ENCODE results near the gene ZNF23.

Gene ZNF23

GRCh38 chr16:71493213-71493612 lies 31.2 kb upstream of the ZNF23 start:
- H3K36me3 ChIP-seq (replicated peaks in 1 of 2; ENCODE audit: control insufficient read depth in 2 of 2, insufficient read depth in 2 of 2, low read length in 2 of 2), result no peaks in the 10 kb centered on the region
- H2BK12ac ChIP-seq (ENCODE audit: low read length), result no peak overlapping the region
- H3K18ac ChIP-seq (ENCODE audit: low read length), result no peak overlapping the region
- no peak overlapping the region for H2BK120ac ChIP-seq (ENCODE audit: low read depth, low read length)
- no peak overlapping the region for H2AFZ ChIP-seq (ENCODE audit: low read length)
- no peak overlapping the region for H3K4ac ChIP-seq (ENCODE audit: low read length)
- H3K4me1 ChIP-seq (ENCODE audit: control insufficient read depth in 2 of 2, insufficient read depth in 1 of 2, low read depth in 1 of 2, low read length in 2 of 2), result no peaks in the 10 kb centered on the region
- no peak overlapping the region for H2BK15ac ChIP-seq (ENCODE audit: low read length)
- H3K23ac ChIP-seq (ENCODE audit: low read depth, low read length, poor library complexity), result no peak overlapping the region
- no peaks in the 10 kb centered on the region for H3K27me3 ChIP-seq (ENCODE audit: control insufficient read depth in 3 of 3, insufficient read depth in 3 of 3, low read depth in 1 of 3, low read length in 3 of 3)
- no peak overlapping the region for H3K14ac ChIP-seq (ENCODE audit: low read length)
- H3K27ac ChIP-seq (replicated peaks; ENCODE audit: low read length), result no peak overlapping the region
- H3K9me3 ChIP-seq (replicated peaks in 1 of 2; ENCODE audit: control insufficient read depth in 2 of 2, insufficient read depth in 1 of 2, low read depth in 1 of 2, low read length in 2 of 2), result no peaks in the 10 kb centered on the region
- H4K91ac ChIP-seq (ENCODE audit: low read depth, low read length, poor library complexity), result no peak overlapping the region
- H3K4me2 ChIP-seq (ENCODE audit: insufficient read depth, low read length, poor library complexity, severe bottlenecking), result no peak overlapping the region
- no peak for DNase-seq (ENCODE audit: low spot score)
- H3K79me1 ChIP-seq (ENCODE audit: low read depth, low read length), result no peaks in the 10 kb centered on the region
- no CpG with 5 or more reads among the region's 3 CpGs for WGBS, 2 donors (ENCODE audit: extremely low coverage in 2 of 2, insufficient read length in 2 of 2, insufficient replicate concordance in 1 of 2)
- H2BK5ac ChIP-seq (ENCODE audit: low read length), result no peak overlapping the region
- no peak overlapping the region for H3K4me3 ChIP-seq (ENCODE audit: low read length in 2 of 2)
- no peak overlapping the region for H2AK5ac ChIP-seq (ENCODE audit: low read depth, low read length)
- no peak overlapping the region for H3K9ac ChIP-seq (ENCODE audit: low read depth, low read length, poor library complexity)
- H4K8ac ChIP-seq (ENCODE audit: low read depth, low read length), result no peak overlapping the region

- no peaks in the 10 kb centered on the region for H3K9me3 ChIP-seq (replicated peaks in 1 of 2; ENCODE audit: control insufficient read depth in 2 of 2, insufficient read depth in 1 of 2, low read depth in 1 of 2, low read length in 2 of 2)
- no peak overlapping the region for H2BK12ac ChIP-seq (ENCODE audit: low read length)
- no peak overlapping the region for H2AFZ ChIP-seq (ENCODE audit: low read length)
- H3K4me2 ChIP-seq (ENCODE audit: insufficient read depth, low read length, poor library complexity, severe bottlenecking), result no peak overlapping the region
- no peak overlapping the region for H3K4me3 ChIP-seq (ENCODE audit: low read length in 2 of 2)
- no peak overlapping the region for H3K9ac ChIP-seq (ENCODE audit: low read depth, low read length, poor library complexity)
- no peak overlapping the region for H3K14ac ChIP-seq (ENCODE audit: low read length)
- H2BK120ac ChIP-seq (ENCODE audit: low read depth, low read length), result no peak overlapping the region
- no peaks in the 10 kb centered on the region for H3K79me1 ChIP-seq (ENCODE audit: low read depth, low read length)
- whole genome bisulfite sequencing, 2 donors (ENCODE audit: extremely low coverage in 2 of 2, insufficient read length in 2 of 2, insufficient replicate concordance in 1 of 2), result 100% methylated on average over 1 of the region's 2 CpGs; no CpG with 5 or more reads in 1 of the 2 donors
- no peak overlapping the region for H2AK5ac ChIP-seq (ENCODE audit: low read depth, low read length)
- DNase-seq (ENCODE audit: low spot score), result no peak
- H3K27me3 ChIP-seq (ENCODE audit: control insufficient read depth in 3 of 3, insufficient read depth in 3 of 3, low read depth in 1 of 3, low read length in 3 of 3), result no peaks in the 10 kb centered on the region
- no peaks in the 10 kb centered on the region for H3K4me1 ChIP-seq (ENCODE audit: control insufficient read depth in 2 of 2, insufficient read depth in 1 of 2, low read depth in 1 of 2, low read length in 2 of 2)
- H2BK5ac ChIP-seq (ENCODE audit: low read length), result no peak overlapping the region
- no peak overlapping the region for H4K91ac ChIP-seq (ENCODE audit: low read depth, low read length, poor library complexity)
- H3K23ac ChIP-seq (ENCODE audit: low read depth, low read length, poor library complexity), result no peak overlapping the region
- no peak overlapping the region for H4K8ac ChIP-seq (ENCODE audit: low read depth, low read length)
- H3K36me3 ChIP-seq (replicated peaks in 1 of 2; ENCODE audit: control insufficient read depth in 2 of 2, insufficient read depth in 2 of 2, low read length in 2 of 2), result no peaks in the 10 kb centered on the region
- no peak overlapping the region for H3K4ac ChIP-seq (ENCODE audit: low read length)
- H3K27ac ChIP-seq (replicated peaks; ENCODE audit: low read length), result no peak overlapping the region
- no peak overlapping the region for H3K18ac ChIP-seq (ENCODE audit: low read length)
- no peak overlapping the region for H2BK15ac ChIP-seq (ENCODE audit: low read length)
Measured at GRCh38 chr16:71492786-71493185, 30.7 kb upstream of the ZNF23 start.

GRCh38 chr16:71491054-71491453 lies 29.0 kb upstream of the ZNF23 start:
- Histone ChIP-seq H4K91ac (ENCODE audit: low read depth, low read length, poor library complexity) (no peak overlapping the region), H3K4ac (ENCODE audit: low read length) (no peak overlapping the region), H3K9me3 (replicated peaks in 1 of 2; ENCODE audit: control insufficient read depth in 2 of 2, insufficient read depth in 1 of 2, low read depth in 1 of 2, low read length in 2 of 2) (no peaks in the 10 kb centered on the region), H3K4me2 (ENCODE audit: insufficient read depth, low read length, poor library complexity, severe bottlenecking) (no peak overlapping the region), H2AFZ (ENCODE audit: low read length) (no peak overlapping the region), H3K27ac (replicated peaks; ENCODE audit: low read length) (no peak overlapping the region), H2BK120ac (ENCODE audit: low read depth, low read length) (no peak overlapping the region), H3K18ac (ENCODE audit: low read length) (no peak overlapping the region), H2BK5ac (ENCODE audit: low read length) (no peak overlapping the region), H2AK5ac (ENCODE audit: low read depth, low read length) (no peak overlapping the region), H3K4me1 (ENCODE audit: control insufficient read depth in 2 of 2, insufficient read depth in 1 of 2, low read depth in 1 of 2, low read length in 2 of 2) (no peaks in the 10 kb centered on the region), H3K14ac (ENCODE audit: low read length) (no peak overlapping the region), H3K36me3 (replicated peaks in 1 of 2; ENCODE audit: control insufficient read depth in 2 of 2, insufficient read depth in 2 of 2, low read length in 2 of 2) (no peaks in the 10 kb centered on the region), H3K79me1 (ENCODE audit: low read depth, low read length) (no peaks in the 10 kb centered on the region), H4K8ac (ENCODE audit: low read depth, low read length) (no peak overlapping the region), H3K9ac (ENCODE audit: low read depth, low read length, poor library complexity) (no peak overlapping the region), H3K27me3 (ENCODE audit: control insufficient read depth in 3 of 3, insufficient read depth in 3 of 3, low read depth in 1 of 3, low read length in 3 of 3) (no peaks in the 10 kb centered on the region), H2BK15ac (ENCODE audit: low read length) (no peak overlapping the region), H3K23ac (ENCODE audit: low read depth, low read length, poor library complexity) (no peak overlapping the region), H2BK12ac (ENCODE audit: low read length) (no peak overlapping the region), H3K4me3 (ENCODE audit: low read length in 2 of 2) (no peak overlapping the region)
- no peak for DNase-seq (ENCODE audit: low spot score)
- no CpG with 5 or more reads among the region's 3 CpGs for WGBS, 2 donors (ENCODE audit: extremely low coverage in 2 of 2, insufficient read length in 2 of 2, insufficient replicate concordance in 1 of 2)

- Histone ChIP-seq H2BK120ac (ENCODE audit: low read depth, low read length) (no peak overlapping the region), H2AK5ac (ENCODE audit: low read depth, low read length) (no peak overlapping the region), H3K4me2 (ENCODE audit: insufficient read depth, low read length, poor library complexity, severe bottlenecking) (no peak overlapping the region), H3K9ac (ENCODE audit: low read depth, low read length, poor library complexity) (no peak overlapping the region), H2AFZ (ENCODE audit: low read length) (no peak overlapping the region), H3K4me1 (ENCODE audit: control insufficient read depth in 2 of 2, insufficient read depth in 1 of 2, low read depth in 1 of 2, low read length in 2 of 2) (no peaks in the 10 kb centered on the region), H3K9me3 (replicated peaks in 1 of 2; ENCODE audit: control insufficient read depth in 2 of 2, insufficient read depth in 1 of 2, low read depth in 1 of 2, low read length in 2 of 2) (no peaks in the 10 kb centered on the region), H4K91ac (ENCODE audit: low read depth, low read length, poor library complexity) (no peak overlapping the region), H3K27me3 (ENCODE audit: control insufficient read depth in 3 of 3, insufficient read depth in 3 of 3, low read depth in 1 of 3, low read length in 3 of 3) (no peaks in the 10 kb centered on the region), H3K36me3 (replicated peaks in 1 of 2; ENCODE audit: control insufficient read depth in 2 of 2, insufficient read depth in 2 of 2, low read length in 2 of 2) (no peaks in the 10 kb centered on the region), H3K27ac (replicated peaks; ENCODE audit: low read length) (no peak overlapping the region), H3K79me1 (ENCODE audit: low read depth, low read length) (no peaks in the 10 kb centered on the region), H3K23ac (ENCODE audit: low read depth, low read length, poor library complexity) (no peak overlapping the region), H3K4me3 (ENCODE audit: low read length in 2 of 2) (no peak overlapping the region), H3K14ac (ENCODE audit: low read length) (no peak overlapping the region), H2BK12ac (ENCODE audit: low read length) (no peak overlapping the region), H3K4ac (ENCODE audit: low read length) (no peak overlapping the region), H2BK5ac (ENCODE audit: low read length) (no peak overlapping the region), H2BK15ac (ENCODE audit: low read length) (no peak overlapping the region), H3K18ac (ENCODE audit: low read length) (no peak overlapping the region), H4K8ac (ENCODE audit: low read depth, low read length) (no peak overlapping the region)
- no peak for DNase-seq (ENCODE audit: low spot score)
Measured at GRCh38 chr16:71490361-71490760, 28.3 kb upstream of the ZNF23 start.

All from neuronal stem cell (in vitro differentiated cells).